Measurements from ENCODE around the gene SNAP25.

Gene SNAP25

GRCh38 chr20:10332656-10333415 lies 114.2 kb downstream of the SNAP25 start:
- no peak for DNase-seq (ENCODE audit: low read depth)

- DNase-seq (ENCODE audit: low read depth) = no peak
Observed at GRCh38 chr20:10336959-10337729, 118.5 kb downstream of the SNAP25 start.

- DNase-seq (ENCODE audit: low read depth) = no peak
Observed at GRCh38 chr20:10338426-10339180, 120.0 kb downstream of the SNAP25 start.

- no peak for DNase-seq (ENCODE audit: low read depth)
Observed at GRCh38 chr20:10339609-10340008, 121.0 kb downstream of the SNAP25 start.

- DNase-seq (ENCODE audit: low read depth) = no peak
Observed at GRCh38 chr20:10342152-10342551, 123.5 kb downstream of the SNAP25 start.

- no peak for DNase-seq (ENCODE audit: low read depth)
Observed at GRCh38 chr20:10344953-10345352, 126.3 kb downstream of the SNAP25 start.

GRCh38 chr20:10347086-10347880 lies 128.7 kb downstream of the SNAP25 start:
- DNase-seq (ENCODE audit: low read depth) = no peak

- no peak for DNase-seq (ENCODE audit: low read depth)
Observed at GRCh38 chr20:10349118-10349517, 130.5 kb downstream of the SNAP25 start.

GRCh38 chr20:10350188-10350842 lies 131.7 kb downstream of the SNAP25 start:
- DNase-seq (ENCODE audit: low read depth) = no peak

GRCh38 chr20:10352934-10353824 lies 134.5 kb downstream of the SNAP25 start:
- no peak for DNase-seq (ENCODE audit: low read depth)

- no peak for DNase-seq (ENCODE audit: low read depth)
Observed at GRCh38 chr20:10356628-10357027, 138.0 kb downstream of the SNAP25 start.
